A549 (cell line): Measurements from ENCODE around the gene DIP2A.

Experiments
- BCL3 ChIP-seq: fragments of >200 bp; sonication (Bioruptor Twin); formaldehyde crosslinking; IDR thresholded peaks from 3 replicates; pipeline ENCODE4 v1.6.1; 2016
- CTCF ChIP-seq: fragments of >200 bp; sonication (Bioruptor Twin); formaldehyde crosslinking; IDR thresholded peaks from 3 replicates; pipeline ENCODE4 v1.5.1; 2016
- EP300 ChIP-seq, 2 experiments: fragments of >200 bp; sonication (Bioruptor Twin); formaldehyde crosslinking; IDR thresholded peaks; 2 replicates in 1 of 2; 3 replicates in 1 of 2; pipeline ENCODE4 v1.6.1; 2016 to 2017

- no peak for TF ChIP-seq BCL3
- TF ChIP-seq CTCF = no peak
- TF ChIP-seq EP300 (IDR thresholded peaks at IDR 0.05) = no peak
Measured at GRCh38 chr21:46465651-46466050, 7.0 kb downstream of the DIP2A start.
